GM18511 (cell line): ENCODE results near the gene DIAPH3.
A peak's percentile ranks its signal among the peaks of the same experiment; 100 is the strongest.

ENCODE experiments used
- ATAC-seq: cut with Tn5 transposase; IDR thresholded peaks from one replicate; pipeline ENCODE4 v1.9.1; 2021; ENCODE audit warnings: mild to moderate bottlenecking, moderate library complexity; ENCODE audit not compliant: unreplicated experiment

DIAPH3 gene

DNA sequence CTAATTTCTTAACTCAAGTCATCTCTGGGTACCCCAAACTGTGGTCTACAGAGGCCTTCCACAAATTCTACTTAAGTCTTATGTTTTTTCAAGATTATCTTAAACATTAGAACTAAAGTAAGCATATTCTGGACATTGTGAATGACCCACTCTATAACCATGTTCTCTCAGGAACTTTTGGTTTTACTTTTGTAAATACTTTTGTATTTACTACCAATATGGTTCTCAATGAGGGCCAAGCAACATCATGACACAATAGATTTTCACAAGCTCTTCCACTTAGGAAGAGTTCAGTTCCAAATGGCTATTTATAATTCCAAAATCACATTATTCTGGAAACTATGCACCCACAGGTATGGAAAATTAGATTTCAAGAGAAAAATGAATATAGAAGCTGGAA lies 10.8 kb downstream of the DIAPH3 start:
- ATAC-seq, result no peak

DNA sequence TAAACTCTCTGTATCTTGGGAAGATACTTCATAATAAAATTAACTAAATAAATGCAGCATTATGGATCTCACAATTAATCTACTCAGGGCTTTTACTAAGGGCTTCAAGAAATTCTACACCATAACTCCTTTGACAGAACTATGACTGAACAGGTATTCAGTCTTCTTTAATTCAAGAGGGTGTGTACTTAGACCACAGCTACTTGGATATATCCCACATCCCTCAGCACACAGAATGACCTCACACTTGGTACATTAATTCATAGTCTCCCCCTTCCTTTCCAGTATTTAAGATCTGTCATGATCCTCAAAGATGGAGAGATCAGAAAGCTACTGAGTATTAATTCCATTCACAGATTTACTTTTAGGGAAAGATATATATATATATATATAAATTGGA lies 11.6 kb downstream of the DIAPH3 start:
- no peak for ATAC-seq

DNA sequence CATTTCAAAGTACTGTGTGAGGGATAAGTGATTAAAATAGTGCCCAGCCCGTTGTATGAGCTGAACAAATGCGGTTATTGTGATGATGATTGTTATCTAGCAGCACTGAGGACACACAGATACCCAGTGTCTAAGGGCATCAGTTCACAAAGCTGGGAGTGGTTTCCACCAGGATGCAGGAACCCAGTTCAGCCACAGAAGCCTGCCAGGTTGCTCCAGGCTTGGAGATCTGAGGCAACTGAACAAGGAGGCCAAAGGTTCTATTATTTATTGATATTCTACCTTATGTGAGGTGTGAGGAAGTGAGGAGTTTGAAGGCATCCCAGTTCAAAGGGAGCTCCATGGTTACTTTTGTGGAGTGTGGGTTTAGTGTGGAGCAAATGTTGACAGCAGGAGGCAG lies 13.2 kb downstream of the DIAPH3 start:
- ATAC-seq, result no peak

DNA sequence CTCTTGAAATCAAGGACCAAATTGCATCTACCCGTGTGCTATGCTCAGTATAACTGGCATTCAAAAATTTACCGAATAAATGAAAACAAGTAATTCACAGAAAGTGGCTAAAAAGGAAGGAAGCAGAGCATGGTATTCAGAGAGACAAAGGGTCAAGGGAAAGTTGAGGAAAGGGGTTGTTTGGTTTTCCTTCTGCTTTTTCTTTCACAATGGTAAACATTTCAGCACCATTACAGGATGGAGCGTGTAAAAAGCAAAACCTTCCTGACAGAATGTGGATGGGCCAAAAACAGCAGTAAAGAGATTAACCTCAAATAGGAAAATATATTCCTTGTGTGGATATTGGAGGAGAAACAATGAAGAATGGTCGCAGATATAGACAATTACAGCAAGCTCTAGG lies 14.8 kb downstream of the DIAPH3 start:
- ATAC-seq, result no peak

DNA sequence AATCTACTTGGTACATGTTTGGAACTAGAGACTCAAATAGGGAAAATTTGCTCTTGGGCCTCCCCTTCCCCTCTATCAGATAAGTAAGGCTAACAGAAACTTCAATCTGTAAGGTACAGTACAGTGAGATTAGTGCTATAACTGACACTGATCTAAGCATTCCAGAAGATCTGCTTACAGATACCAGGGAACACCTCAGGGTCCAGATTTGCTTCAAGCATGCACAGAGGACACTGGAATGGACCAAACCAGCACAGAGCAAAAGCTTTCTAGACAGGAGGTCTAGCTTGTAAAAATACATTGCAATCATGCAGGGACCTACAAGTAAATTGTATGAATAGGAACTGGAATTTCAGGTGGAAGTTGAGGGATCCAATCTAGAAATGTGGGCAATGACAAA lies 16.4 kb downstream of the DIAPH3 start:
- no peak for ATAC-seq

DNA sequence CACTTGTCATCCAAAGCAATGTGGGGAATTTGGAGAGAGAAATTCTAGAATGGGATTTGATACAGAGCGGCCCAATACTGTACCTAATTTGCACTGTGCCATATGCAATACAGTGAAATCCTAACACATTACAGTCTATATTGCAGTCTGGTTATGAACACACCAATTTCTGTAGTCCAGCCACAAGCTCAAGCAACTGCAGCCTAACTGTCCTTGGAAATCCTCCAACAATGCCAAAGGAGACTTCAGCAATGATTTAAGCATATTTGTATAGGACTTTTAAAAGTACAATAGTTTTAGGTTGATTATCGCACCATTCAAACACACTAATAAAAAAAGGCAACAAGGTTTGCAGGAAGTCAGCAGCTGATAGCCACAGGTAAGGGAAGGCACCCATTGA lies 17.3 kb downstream of the DIAPH3 start:
- ATAC-seq, result no peak

DNA sequence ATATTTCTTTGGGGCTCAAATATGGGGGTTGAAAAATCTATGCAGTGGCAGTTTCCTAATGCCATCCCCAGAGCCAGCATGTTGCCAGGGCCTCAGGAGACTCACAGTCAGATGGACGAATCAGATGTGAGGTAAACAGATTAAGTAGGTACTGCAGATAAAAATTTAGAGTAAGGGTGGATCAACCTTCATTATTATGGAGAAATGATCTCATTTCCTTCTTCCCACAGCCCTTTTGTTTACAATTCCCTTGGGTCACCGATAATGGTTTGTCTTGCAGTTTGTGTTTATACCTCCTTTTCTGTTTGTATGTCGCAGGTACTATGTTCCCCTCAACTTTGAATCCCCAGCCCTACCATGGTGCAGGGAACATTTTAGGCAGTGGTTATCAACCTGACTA lies 20.0 kb downstream of the DIAPH3 start:
- no peak for ATAC-seq

DNA sequence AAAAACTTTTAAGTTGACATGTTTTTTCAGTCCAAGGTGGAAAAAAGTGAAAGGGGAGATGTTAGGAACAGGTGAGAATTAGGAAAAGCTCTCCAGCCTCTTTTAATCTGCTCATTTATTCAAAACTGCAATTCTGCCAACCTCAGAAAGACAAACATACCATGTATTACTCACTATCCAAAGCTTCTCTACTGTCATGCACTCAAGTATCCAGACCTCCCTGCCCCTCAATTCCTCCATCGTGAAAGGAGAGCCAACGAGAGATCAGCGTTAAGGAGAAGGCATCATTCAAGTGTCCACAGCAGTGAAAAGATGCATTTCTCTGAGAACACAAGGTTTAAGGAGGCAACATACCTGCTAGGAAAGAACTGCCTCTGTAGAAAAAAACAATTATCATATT lies 24.5 kb downstream of the DIAPH3 start:
- ATAC-seq, result no peak

DNA sequence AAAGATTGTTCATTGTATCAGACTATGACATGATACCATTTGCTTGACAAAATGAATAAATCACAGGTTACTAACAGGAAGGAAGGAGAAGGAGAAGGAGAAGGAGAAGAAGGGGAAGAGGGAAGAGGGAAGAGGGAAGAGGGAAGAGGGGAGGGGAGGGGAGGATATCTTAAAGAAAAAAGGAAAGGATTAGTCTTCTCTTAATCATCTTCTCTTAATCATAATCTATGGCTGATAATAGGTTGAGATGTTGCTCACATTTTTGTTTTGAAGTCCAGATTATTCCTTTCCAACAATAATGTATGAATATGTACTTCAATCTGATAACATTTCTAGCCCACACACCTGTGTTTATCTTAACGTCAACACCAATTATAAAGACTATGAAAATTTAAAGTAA lies 25.1 kb downstream of the DIAPH3 start:
- ATAC-seq, result no peak

DNA sequence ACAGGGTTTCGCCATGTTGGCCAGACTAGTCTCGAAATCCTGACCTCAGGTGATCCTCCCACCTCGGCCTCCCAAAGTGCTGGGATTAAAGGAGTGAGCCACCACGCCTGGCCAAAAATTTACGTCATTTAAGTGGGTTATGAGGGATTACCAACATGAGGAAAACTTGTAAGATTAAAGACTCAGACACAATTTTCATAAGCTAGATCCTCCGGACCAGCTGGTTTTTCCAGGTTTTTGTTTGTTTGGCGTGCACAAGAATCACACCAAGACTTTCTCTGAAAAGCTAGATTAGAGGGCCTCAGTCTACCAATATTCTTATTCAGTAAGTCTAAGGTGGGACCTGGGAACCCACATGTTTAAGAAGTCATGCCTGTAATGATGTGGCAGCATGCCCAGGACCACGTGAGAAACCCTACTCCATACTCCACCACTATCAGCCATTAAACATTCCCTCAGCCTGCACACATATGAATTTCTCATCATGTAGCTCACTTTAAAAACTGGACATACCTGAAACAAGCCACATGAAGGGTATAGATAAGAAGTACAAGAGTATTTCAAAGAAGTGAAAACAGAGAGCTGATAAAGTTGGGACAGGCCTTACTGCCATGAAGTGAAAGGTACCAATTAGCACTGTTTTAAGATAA lies 25.7 kb downstream of the DIAPH3 start:
- ATAC-seq, result no peak

DNA sequence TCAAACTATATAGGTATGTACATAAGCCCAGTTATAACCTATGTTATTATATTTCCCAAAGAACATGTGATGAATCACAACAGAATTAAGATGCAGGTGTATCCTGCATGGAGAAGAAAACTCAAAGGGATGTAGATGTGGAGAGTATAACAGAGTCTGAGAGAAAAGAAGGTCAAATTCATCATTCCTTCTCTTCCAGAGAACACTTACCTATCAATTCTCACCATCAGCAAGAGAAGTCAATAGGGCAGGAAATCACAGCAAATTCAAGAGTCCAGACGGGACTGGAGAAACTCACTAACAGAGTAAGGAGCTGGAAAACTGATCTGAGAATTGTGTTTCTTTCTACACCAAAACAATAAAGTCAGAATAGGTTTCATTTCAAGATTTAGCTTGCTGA lies 28.4 kb downstream of the DIAPH3 start:
- no peak for ATAC-seq

DNA sequence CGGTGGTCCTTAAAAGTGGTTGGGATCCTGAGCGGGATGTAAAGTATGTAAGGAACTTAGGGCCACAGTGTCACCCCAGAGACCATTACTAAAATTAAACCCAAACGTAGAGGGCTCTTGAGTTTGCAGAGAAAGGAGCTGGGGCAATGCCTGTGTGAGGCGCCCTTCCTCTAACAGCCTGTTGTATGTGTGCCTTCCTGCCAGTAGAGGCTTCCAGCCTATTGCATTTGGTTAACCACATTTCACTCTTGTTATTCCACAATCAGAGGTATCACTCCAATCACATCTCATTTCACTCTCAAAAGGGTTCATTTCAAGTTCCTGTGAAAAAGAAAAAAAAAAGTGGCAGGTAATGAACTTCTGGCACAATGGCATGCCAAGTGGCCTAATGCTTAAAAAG lies 29.4 kb downstream of the DIAPH3 start:
- ATAC-seq, result peak; percentile 69

DNA sequence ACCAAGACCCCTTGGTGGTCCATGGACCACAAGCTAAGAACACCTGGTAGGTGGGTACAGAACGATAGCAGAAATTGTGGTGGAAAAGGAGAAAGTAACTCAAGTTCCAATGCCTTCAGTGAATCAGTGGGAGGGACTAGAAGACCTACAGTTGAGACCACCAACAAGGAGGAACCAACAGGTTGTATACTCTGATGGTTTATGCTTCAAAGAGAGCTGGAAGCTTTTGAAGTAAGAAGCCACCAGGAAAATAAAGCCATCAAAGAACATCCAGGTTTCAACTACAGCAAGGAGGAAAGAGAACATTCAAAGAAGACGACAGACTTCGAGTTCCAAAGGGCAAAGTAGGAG lies 42.4 kb downstream of the DIAPH3 start:
- ATAC-seq, result no peak

DNA sequence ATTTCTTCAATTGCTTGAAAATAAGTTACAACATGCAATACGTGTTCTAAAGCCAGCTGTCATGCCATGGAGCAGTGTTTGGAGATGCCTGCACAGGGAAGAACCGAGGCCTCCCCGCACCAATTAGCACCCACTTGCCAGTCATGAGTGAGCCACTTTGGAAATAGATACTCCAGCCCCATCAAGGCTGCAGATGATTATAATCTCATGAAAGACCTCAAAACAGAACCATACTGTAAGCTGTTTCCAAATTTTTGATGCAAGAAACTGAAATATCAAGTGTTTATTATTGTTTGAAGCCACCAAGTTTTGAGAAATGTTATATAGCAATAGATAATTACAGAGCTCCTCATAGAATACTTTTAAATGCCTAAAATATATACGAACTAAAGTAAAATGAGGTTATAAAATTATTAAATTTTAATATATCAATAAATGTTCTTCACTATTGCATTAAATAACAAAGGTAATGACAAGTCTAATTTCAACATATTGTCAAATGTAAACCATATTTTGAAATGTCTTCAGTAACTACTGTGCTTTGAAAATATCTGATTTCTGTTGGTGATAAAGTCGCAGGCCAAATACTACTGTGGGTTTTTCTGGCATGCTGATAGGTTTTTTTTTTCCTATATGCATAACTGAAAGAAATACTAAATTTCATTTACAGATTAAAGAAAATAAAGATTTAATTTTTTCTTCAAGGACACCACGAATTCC lies 43.0 kb downstream of the DIAPH3 start:
- ATAC-seq, result no peak

DNA sequence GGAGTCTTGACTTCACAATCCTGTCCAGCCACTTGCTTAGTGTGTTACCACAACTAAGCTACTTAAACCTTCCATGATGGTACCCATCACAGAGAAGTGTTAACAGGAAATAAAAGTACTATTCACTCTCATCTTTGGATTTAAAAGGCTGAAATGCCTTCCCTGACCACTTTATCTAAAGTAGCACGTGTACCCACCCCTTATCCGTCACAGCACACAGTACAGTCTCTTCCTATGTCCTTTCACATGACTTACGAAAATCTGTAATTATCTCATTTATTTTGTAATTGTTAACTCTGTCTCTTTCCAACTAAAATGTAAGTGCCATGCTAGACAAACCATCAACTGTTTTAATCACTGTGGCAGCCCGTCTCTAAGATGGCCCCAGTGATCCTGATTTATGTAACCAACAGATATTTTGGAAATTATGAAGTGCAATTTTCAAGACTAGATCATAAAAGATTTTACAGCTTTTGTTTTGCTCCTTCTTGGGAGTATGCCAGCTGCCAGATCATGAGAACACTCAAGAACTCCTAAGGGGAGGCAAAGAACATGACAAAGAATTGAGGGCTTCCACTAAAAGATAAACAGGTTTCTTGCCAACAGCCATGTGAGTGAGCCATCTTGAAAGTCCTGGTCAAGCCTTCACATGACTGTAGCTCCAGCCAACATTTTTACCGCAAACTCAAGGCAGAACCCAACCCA lies 44.9 kb downstream of the DIAPH3 start:
- ATAC-seq, result no peak

DNA sequence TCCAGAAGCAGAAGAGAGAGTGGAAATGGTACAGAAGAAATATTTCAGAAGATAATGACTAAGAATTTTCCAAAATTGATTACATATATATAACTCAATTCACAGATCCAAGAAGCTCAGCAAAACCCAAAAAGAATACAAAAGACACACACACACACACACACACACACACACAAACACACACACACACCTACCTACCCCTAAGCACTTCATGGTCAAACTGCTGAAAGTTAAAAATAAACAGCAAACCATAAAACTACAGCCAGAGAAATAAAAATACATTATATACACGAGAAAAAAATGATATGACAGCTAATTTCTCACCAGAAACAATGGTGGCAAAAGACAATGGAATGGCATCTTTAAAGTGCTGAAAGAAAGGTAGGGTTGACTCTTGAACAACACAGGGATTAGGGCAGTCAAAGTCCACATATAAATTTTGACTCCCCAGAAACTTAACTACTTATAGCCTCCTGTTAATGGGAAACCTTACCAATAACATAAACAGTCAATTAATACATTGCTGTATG lies 49.2 kb downstream of the DIAPH3 start:
- no peak for ATAC-seq

DNA sequence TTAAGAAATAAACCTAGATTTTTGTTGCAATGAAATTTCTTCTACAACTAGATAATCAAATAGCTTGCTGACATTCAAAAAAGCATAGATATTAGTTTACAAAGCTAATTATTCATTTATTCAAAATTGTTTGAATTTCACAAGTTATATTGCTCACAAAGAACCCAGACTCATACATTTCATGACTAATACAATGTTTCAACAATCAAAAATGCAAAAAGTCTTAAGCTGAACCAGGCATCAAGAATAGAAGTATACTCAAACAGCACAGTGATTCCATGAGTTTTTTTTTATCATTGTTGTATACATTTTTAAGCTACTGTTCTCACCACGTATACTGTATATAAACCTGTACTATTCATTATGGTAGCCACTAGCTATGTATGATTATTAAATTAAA lies 51.0 kb downstream of the DIAPH3 start:
- ATAC-seq, result no peak

DNA sequence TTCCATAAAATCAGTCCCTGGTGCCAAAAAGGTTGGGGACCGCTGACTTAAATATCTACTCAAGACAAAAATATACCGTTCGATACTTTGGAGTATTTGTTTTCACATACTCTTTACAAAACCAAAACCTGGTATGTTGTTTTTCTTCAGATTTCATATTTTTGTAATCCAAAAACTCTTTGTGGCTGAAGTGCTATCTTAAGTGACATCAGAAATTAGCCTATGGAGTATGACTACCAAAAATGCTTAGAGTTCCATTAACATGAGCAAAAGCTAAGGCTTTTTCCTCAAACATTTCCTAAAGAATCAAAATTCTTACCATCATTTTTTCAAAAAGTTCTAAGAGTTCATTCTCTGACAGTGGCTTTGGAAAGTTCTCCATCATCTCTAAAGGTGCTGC lies 52.0 kb downstream of the DIAPH3 start:
- ATAC-seq, result no peak

DNA sequence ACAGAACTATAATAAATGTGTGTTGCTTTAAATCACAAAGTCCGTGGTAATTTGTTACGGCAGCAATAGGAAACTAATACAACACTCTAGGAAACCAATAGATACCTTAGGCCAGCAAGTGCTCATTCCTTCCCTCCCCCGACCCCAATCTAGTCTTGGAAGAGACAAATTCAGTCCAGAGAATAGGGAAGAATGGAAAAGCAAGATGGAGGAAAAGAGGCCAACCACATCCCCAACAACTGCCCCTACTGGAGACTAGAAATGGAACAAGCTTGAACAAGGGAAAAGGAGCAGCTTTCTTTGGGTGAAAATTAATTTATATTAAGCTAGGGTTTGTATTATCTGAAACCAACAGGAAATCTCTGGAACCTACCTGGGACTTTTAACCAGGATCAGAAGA lies 54.4 kb downstream of the DIAPH3 start:
- no peak for ATAC-seq

DNA sequence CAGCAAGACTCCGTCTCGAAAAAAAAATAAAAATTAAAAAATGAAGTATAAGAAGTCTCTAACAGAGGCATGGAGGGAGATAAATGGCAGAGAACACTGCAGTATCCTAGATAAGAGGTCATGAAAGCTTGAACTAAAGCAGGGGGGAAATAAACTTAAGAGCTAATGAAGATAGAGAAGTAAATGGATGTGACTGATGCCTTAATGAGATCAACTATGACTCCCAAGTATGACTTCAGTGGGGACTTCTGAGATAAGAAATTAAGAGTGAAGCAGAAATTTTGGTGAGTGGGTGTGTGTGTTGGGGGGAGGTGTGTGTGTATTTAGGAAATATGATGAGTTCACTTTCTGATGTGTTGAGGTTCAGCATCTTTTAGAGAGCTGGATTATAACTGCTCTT lies 55.1 kb downstream of the DIAPH3 start:
- no peak for ATAC-seq

DNA sequence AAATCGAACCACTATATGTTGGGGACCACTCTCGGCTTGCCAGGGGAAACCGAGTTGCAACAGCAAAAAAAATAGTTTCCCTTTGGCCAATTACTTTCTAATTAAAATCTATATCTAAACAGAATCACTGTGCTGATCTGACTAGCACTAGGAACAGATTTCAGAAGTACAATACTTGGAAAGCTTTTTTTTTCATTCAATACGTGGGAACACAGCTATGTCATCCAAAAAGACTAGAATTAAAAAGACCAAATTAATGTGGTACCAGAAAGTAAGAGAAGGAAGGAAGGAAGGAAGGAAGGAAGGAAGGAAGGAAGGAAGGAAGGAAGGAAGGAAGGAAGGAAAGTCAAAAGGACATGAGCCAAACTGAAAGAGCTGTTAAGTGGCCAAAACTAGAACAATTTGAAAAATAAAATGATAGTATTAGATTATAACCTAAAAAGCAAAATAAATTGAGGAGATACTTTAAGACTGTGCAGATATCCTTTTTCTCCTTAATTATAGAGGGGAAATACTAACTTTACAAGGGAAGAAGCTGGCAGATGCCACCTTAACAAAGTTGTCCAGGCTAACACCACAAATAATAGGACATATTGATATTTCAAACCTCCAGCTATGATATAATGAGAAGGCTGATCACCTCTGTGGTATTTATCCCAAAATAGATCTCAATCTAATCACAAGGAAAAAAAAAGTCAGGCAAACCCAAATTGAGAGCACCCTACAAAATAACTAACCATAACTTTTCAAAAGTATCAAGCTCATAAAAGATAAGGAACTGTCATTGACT lies 63.9 kb downstream of the DIAPH3 start:
- ATAC-seq, result no peak
